Neural cell (in vitro differentiated cells): ENCODE measurements around the gene HOXA10.

Experiments
- CTCF ChIP-seq: fragments of 450-650 bp; IDR thresholded peaks from 2 replicates; pipeline ENCODE4 v1.5.1; 2014; ENCODE audit warnings: antibody characterized with exemption, mild to moderate bottlenecking, moderate library complexity; ENCODE audit not compliant: poor library complexity, severe bottlenecking
- POLR2AphosphoS5 ChIP-seq: IDR thresholded peaks from 2 replicates; pipeline ENCODE4 v1.6.1; 2012

- TF ChIP-seq CTCF = no peak
- TF ChIP-seq POLR2AphosphoS5 = no peak
These were observed 28.8 kb downstream of the HOXA10 start for GRCh38 chr7:27145165-27145913.
